Measurements from ENCODE around the gene ELMOD1.

Gene ELMOD1

GRCh38 chr11:107682572-107682971 is 91.6 kb downstream of the ELMOD1 start:
- TF ChIP-seq, protein P1, sequence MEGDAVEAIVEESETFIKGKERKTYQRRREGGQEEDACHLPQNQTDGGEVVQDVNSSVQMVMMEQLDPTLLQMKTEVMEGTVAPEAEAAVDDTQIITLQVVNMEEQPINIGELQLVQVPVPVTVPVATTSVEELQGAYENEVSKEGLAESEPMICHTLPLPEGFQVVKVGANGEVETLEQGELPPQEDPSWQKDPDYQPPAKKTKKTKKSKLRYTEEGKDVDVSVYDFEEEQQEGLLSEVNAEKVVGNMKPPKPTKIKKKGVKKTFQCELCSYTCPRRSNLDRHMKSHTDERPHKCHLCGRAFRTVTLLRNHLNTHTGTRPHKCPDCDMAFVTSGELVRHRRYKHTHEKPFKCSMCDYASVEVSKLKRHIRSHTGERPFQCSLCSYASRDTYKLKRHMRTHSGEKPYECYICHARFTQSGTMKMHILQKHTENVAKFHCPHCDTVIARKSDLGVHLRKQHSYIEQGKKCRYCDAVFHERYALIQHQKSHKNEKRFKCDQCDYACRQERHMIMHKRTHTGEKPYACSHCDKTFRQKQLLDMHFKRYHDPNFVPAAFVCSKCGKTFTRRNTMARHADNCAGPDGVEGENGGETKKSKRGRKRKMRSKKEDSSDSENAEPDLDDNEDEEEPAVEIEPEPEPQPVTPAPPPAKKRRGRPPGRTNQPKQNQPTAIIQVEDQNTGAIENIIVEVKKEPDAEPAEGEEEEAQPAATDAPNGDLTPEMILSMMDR (IDR thresholded peaks at IDR 0.05; ENCODE audit: low read length, missing control alignments) = no peak
- no peak overlapping the region for H3K4me3 ChIP-seq (replicated peaks; ENCODE audit: low read depth, low read length)
- DNase-seq (ENCODE audit: low read depth) = no peak

DNA sequence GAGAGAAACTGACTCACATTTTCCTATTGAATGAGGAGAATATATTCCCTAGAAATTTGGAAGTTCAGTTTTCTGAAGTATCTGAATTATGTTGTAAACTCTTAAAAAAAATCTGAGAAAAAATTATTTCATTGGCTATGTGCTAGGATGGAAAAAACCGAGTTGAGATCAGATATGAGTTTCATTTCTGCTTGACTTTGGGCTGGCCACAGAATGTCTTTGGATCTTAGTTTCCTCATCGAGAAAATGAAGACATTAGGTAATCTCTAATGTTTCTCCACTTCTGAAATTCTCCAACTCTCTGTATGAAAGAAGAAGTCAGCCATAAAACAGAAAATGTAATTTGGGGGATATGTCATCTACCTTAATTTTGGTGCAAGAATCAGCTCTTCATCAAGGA is 92.1 kb downstream of the ELMOD1 start:
- H3K4me3 ChIP-seq (replicated peaks; ENCODE audit: low read depth, low read length) = no peak overlapping the region
- TF ChIP-seq, protein P1 (IDR thresholded peaks at IDR 0.05; ENCODE audit: low read length, missing control alignments) = no peak
- no peak for DNase-seq (ENCODE audit: low read depth)

DNA sequence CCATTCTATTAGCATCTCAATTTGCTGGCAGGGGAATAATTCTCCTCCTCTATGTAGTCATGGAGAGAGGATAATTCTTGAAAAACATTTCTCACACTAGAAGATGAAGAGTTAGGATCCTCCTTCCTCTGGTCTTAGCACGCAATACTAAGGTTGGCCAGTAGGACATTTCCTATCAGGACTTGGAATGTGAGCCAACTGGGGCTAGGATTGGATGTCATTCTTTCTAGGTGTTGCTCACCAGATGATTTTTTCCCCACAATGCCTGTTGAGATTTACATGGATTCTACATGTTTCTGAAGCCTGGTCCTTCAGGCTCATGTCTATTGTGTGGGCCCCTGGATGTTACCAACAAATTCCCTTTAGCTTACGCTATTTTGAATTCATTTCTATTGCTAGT is 92.9 kb downstream of the ELMOD1 start:
- DNase-seq (ENCODE audit: low read depth) = peak; percentile 17
- TF ChIP-seq, protein P1 (IDR thresholded peaks at IDR 0.05; ENCODE audit: low read length, missing control alignments) = peak; percentile 48
- H3K4me3 ChIP-seq (replicated peaks; ENCODE audit: low read depth, low read length) = no peak overlapping the region

DNA sequence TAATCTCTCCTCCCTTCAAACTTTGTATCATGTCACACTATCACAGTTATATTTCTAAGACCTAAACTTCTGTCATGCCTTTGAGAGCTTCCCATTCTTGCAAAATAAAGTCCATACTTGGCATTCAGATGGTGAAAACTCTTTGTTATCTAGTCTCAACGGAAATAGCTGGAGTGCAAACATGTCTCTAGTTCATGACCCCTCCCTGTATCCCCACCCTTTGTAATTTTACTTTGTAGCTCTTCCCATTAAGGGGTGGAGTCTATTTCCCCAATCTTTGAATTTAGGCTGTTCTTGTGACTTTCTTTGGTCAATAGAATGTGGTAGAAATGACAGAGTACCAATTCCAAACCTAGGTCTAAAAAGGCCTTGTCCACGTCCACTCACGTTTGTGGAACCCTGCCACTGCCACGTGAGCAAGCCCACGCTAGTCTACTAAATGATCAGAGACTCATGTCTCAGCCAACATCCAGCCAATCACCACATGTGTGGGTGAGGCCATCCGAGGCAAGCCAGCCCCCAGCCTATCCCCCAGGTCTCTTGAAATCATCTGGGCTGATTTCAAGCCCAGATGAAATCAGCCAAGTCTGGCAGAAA is 97.5 kb downstream of the ELMOD1 start:
- no peak overlapping the region for H3K4me3 ChIP-seq (replicated peaks; ENCODE audit: low read depth, low read length)
- TF ChIP-seq, protein P1 (IDR thresholded peaks at IDR 0.05; ENCODE audit: low read length, missing control alignments) = no peak
- peak; percentile 18 for DNase-seq (ENCODE audit: low read depth)

DNA sequence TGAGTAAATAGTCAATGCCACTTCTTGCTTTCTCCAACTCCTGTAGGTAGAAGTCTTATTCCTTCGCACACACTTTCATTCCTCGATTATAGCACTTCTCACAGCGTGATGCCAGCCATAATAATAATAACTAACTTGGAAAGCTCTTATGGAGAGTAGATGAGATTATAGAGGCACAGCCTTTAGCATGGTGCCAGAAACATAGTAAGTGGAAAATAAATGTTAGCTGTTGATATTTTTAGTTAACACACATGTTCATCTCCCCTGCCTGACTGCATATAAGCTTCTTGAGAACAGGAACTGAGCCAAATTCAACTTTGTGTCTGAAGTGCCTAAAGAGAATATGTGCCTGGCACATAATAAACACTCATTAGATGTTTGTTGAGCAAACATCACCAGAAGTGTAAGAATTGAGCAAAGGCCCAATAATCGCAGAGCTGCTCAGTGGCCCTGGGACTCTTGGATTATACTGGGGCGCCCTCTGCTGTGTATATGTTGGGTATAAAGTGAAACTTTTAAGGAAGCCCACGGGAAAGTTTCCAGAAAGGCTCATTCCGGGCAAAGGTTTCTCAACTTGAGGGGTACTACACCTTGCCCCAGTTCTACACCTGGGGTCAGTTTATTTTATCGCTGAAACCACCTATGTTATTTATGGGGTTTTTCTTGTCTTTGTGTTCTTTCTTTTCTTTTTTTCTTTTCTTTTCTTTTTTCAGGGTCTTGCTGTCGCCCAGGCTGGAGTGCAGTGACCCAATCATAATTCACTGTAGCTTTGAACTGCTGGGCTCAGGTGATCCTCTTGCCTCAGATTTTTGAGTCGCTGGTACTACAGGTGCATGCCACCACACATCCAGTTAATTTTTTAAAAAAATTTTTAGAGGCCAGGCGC is 98.6 kb downstream of the ELMOD1 start:
- peak; percentile 71 for DNase-seq (ENCODE audit: low read depth)
- TF ChIP-seq, protein P1 (IDR thresholded peaks at IDR 0.05; ENCODE audit: low read length, missing control alignments) = peak; percentile 66
- H3K4me3 ChIP-seq (replicated peaks; ENCODE audit: low read depth, low read length) = no peak overlapping the region

GRCh38 chr11:107691000-107691750 is 100.2 kb downstream of the ELMOD1 start:
- H3K4me3 ChIP-seq (replicated peaks; ENCODE audit: low read depth, low read length) = no peak overlapping the region
- TF ChIP-seq, protein P1 (IDR thresholded peaks at IDR 0.05; ENCODE audit: low read length, missing control alignments) = no peak
- DNase-seq (ENCODE audit: low read depth) = peak; percentile 31
